BJ (cell line): ENCODE data around the gene KCTD20. TPM values are rescaled to one million over a fixed set of nuclear protein-coding genes. Genes with fewer than 3 reads are reported as not detected.

ENCODE experiments used
- CTCF ChIA-PET: fragments of 350-600 bp; formaldehyde crosslinking; extraction: SDS; loops from one replicate; lab custom pipeline; 2021; ENCODE audit warnings: antibody characterized with exemption, inconsistent platforms; lab: Yijun Ruan, JAX
- POLR2A ChIA-PET: fragments of 300-600 bp; sonication (Branson Sonifier 250); formaldehyde crosslinking; extraction: SDS; loops from one replicate; lab custom pipeline; 2021; ENCODE audit warnings: antibody characterized with exemption; lab: Charles Lee
- DNase-seq: peaks from one replicate; pipeline ENCODE4 v3.0.0-alpha.2; 2011; ENCODE audit warnings: low read depth
- H3K27me3 ChIP-seq: 2 replicates; pipeline ENCODE4 v1.6.0; 2011; ENCODE audit warnings: low read length; ENCODE audit not compliant: control insufficient read depth, insufficient read depth
- H3K36me3 ChIP-seq: 2 replicates; pipeline ENCODE4 v1.5.1; 2011; ENCODE audit warnings: low read length; ENCODE audit not compliant: control insufficient read depth, insufficient read depth
- H3K4me3 ChIP-seq: 2 replicates; pipeline ENCODE4 v1.5.1; 2011; ENCODE audit warnings: low read depth, mild to moderate bottlenecking, control low read depth, low read length
- CTCF ChIP-seq: IDR thresholded peaks from 2 replicates; pipeline ENCODE4 v1.5.1; 2011; ENCODE audit warnings: low read depth, mild to moderate bottlenecking, control low read depth, inconsistent platforms, low read length, moderate library complexity; ENCODE audit not compliant: insufficient read depth
- polyA plus RNA-seq: library from polyadenylated mRNA; depleted of rRNA; stranded (reverse); fragments of >200 nt; gene quantifications from 2 replicates; pipeline ENCODE4 v1.2.3, GENCODE V29; 2011

KCTD20 gene
- polyA plus RNA-seq, 1 experiment, result 123 TPM

- peak overlapping the region; percentile 47 for H3K4me3 ChIP-seq
- H3K27me3 ChIP-seq, result no peaks in the 10 kb centered on the region
- DNase-seq, result peak; percentile 85
- no peaks in the 10 kb centered on the region for H3K36me3 ChIP-seq
- TF ChIP-seq CTCF, result peak; percentile 83
- ChIA-PET CTCF (interaction anchor here (0.6 to 1.7 kb wide), 10 partner anchors 8 to 157 kb away, joined by 3 to 5 read pairs (median 4); no protein-coding TSS in a partner anchor), POLR2A (no interaction called here)
Measured at GRCh38 chr6:36423101-36423824, 19.5 kb upstream of the KCTD20 start.

GRCh38 chr6:36426622-36427021 lies 16.2 kb upstream of the KCTD20 start:
- ChIA-PET CTCF (no interaction called here), POLR2A (no interaction called here)
- Histone ChIP-seq H3K4me3 (no peak overlapping the region), H3K27me3 (no peaks in the 10 kb centered on the region), H3K36me3 (no peaks in the 10 kb centered on the region)
- no peak for TF ChIP-seq CTCF
- DNase-seq, result no peak

- no peak for TF ChIP-seq CTCF
- H3K4me3 ChIP-seq, result no peak overlapping the region
- no peak for DNase-seq
- POLR2A ChIA-PET, result no interaction called here
- CTCF ChIA-PET, result no interaction called here
- H3K36me3 ChIP-seq, result no peaks in the 10 kb centered on the region
- H3K27me3 ChIP-seq, result no peaks in the 10 kb centered on the region
Measured at GRCh38 chr6:36428911-36429310, 13.9 kb upstream of the KCTD20 start.

- POLR2A ChIA-PET, result interaction anchor here (0.5 to 0.6 kb wide), 2 partner anchors 49 to 170 kb away, joined by 5 to 11 read pairs; no protein-coding TSS in a partner anchor
- TF ChIP-seq CTCF, result no peak
- H3K4me3 ChIP-seq, result no peak overlapping the region
- no peak for DNase-seq
- no peaks in the 10 kb centered on the region for H3K27me3 ChIP-seq
- H3K36me3 ChIP-seq, result no peaks in the 10 kb centered on the region
- CTCF ChIA-PET, result interaction anchor here (0.7 to 1.0 kb wide), 4 partner anchors 13 to 220 kb away, joined by 3 to 4 read pairs (median 3); partner anchors contain the start of genes KCTD20 and PXT1
Measured at GRCh38 chr6:36430351-36430750, 12.4 kb upstream of the KCTD20 start.

- Histone ChIP-seq H3K4me3 (no peak overlapping the region), H3K27me3 (no peaks in the 10 kb centered on the region), H3K36me3 (no peaks in the 10 kb centered on the region)
- no peak for DNase-seq
- ChIA-PET CTCF (interaction anchor here (0.6 to 1.0 kb wide), 3 partner anchors 9 to 247 kb away, joined by 3 read pairs; partner anchors contain the start of gene CDKN1A), POLR2A (no interaction called here)
- no peak for TF ChIP-seq CTCF
Measured at GRCh38 chr6:36431197-36431596, 11.6 kb upstream of the KCTD20 start.
